ENCODE results near the gene AHCYL2.

AHCYL2 gene

GRCh38 chr7:129202058-129202777, 22.6 kb upstream of the AHCYL2 start:
- TF ChIP-seq SIN3A (IDR thresholded peaks at IDR 0.05; ENCODE audit: borderline replicate concordance, insufficient read depth, low read length), result no peak
- TF ChIP-seq POLR2AphosphoS5 (IDR thresholded peaks at IDR 0.05; ENCODE audit: low read depth, low read length), result no peak

- TF ChIP-seq TAF1 (IDR thresholded peaks at IDR 0.05; ENCODE audit: borderline replicate concordance, insufficient read depth, low read length) (no peak), POLR2AphosphoS5 (IDR thresholded peaks at IDR 0.05; ENCODE audit: low read depth, low read length) (no peak), REST (IDR thresholded peaks at IDR 0.05; ENCODE audit: insufficient read depth in 1 of 2, low read depth in 2 of 2, low read length in 2 of 2) (no peak), FOXP2 (optimal IDR thresholded peaks at IDR 0.05; ENCODE audit: borderline replicate concordance, extremely low read depth, extremely low read length, insufficient read depth) (no peak), SIN3A (IDR thresholded peaks at IDR 0.05; ENCODE audit: borderline replicate concordance, insufficient read depth, low read length) (no peak)
Measured at GRCh38 chr7:129203050-129203741, 21.6 kb upstream of the AHCYL2 start.

GRCh38 chr7:129205126-129205818, 19.6 kb upstream of the AHCYL2 start:
- TF ChIP-seq REST (IDR thresholded peaks at IDR 0.05; ENCODE audit: insufficient read depth in 1 of 2, low read depth in 2 of 2, low read length in 2 of 2) (no peak), SIN3A (IDR thresholded peaks at IDR 0.05; ENCODE audit: borderline replicate concordance, insufficient read depth, low read length) (no peak), TAF1 (IDR thresholded peaks at IDR 0.05; ENCODE audit: borderline replicate concordance, insufficient read depth, low read length) (no peak), FOXP2 (optimal IDR thresholded peaks at IDR 0.05; ENCODE audit: borderline replicate concordance, extremely low read depth, extremely low read length, insufficient read depth) (no peak)

- TF ChIP-seq TAF1 (IDR thresholded peaks at IDR 0.05; ENCODE audit: borderline replicate concordance, insufficient read depth, low read length) (no peak), FOXP2 (optimal IDR thresholded peaks at IDR 0.05; ENCODE audit: borderline replicate concordance, extremely low read depth, extremely low read length, insufficient read depth) (no peak), SIN3A (IDR thresholded peaks at IDR 0.05; ENCODE audit: borderline replicate concordance, insufficient read depth, low read length) (no peak), REST (IDR thresholded peaks at IDR 0.05; ENCODE audit: insufficient read depth in 1 of 2, low read depth in 2 of 2, low read length in 2 of 2) (no peak), POLR2AphosphoS5 (IDR thresholded peaks at IDR 0.05; ENCODE audit: low read depth, low read length) (no peak)
Measured at GRCh38 chr7:129205987-129206785, 18.6 kb upstream of the AHCYL2 start.

- TF ChIP-seq TAF1 (IDR thresholded peaks at IDR 0.05; ENCODE audit: borderline replicate concordance, insufficient read depth, low read length) (no peak), SIN3A (IDR thresholded peaks at IDR 0.05; ENCODE audit: borderline replicate concordance, insufficient read depth, low read length) (no peak), FOXP2 (optimal IDR thresholded peaks at IDR 0.05; ENCODE audit: borderline replicate concordance, extremely low read depth, extremely low read length, insufficient read depth) (no peak), POLR2AphosphoS5 (IDR thresholded peaks at IDR 0.05; ENCODE audit: low read depth, low read length) (no peak), REST (IDR thresholded peaks at IDR 0.05; ENCODE audit: insufficient read depth in 1 of 2, low read depth in 2 of 2, low read length in 2 of 2) (no peak)
Measured at GRCh38 chr7:129208667-129209066, 16.2 kb upstream of the AHCYL2 start.

Measured in PFSK-1 (cell line).